Measurements from ENCODE around the gene GPX4. TPM values are rescaled to one million over a fixed set of nuclear protein-coding genes. Genes with fewer than 3 reads are reported as not detected.

GPX4 gene
- polyA plus RNA-seq, 1 of the 3 experiments (the other 2 are of a cell fraction), result 925 TPM

DNA sequence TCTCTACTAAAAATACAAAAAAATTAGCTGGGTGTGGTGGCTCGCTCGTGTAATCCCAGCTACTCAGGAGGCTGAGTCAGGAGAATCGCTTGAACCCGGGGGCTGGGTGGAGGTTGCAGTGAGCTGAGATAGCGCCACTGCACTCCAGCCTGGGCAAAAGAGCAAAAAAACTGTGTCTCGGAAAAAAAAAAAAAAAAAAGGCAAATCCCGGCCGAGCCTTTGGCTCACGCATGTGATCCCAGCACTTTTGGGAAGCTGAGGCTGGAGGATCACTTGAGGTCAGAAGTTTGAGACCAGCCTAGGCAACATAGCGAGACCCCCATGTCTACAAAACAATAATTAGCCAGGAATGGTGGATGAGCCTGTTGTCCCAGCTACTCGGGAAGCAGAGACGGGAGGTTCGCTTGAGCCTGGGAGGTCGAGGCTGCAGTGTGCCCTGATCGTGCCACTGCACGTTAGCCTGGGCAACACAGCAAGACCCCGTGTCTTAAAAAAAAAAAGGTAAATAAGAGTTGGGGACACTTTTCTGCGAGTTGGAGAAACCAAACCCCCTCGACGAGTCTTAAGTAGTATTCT lies 574 bp upstream of the GPX4 start (continued):
- TF ChIP-seq, protein P1, sequence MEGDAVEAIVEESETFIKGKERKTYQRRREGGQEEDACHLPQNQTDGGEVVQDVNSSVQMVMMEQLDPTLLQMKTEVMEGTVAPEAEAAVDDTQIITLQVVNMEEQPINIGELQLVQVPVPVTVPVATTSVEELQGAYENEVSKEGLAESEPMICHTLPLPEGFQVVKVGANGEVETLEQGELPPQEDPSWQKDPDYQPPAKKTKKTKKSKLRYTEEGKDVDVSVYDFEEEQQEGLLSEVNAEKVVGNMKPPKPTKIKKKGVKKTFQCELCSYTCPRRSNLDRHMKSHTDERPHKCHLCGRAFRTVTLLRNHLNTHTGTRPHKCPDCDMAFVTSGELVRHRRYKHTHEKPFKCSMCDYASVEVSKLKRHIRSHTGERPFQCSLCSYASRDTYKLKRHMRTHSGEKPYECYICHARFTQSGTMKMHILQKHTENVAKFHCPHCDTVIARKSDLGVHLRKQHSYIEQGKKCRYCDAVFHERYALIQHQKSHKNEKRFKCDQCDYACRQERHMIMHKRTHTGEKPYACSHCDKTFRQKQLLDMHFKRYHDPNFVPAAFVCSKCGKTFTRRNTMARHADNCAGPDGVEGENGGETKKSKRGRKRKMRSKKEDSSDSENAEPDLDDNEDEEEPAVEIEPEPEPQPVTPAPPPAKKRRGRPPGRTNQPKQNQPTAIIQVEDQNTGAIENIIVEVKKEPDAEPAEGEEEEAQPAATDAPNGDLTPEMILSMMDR (IDR thresholded peaks at IDR 0.05), result no peak
- TF ChIP-seq, protein P2, sequence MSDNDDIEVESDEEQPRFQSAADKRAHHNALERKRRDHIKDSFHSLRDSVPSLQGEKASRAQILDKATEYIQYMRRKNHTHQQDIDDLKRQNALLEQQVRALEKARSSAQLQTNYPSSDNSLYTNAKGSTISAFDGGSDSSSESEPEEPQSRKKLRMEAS (IDR thresholded peaks at IDR 0.05; ENCODE audit: low read depth), result no peak
- TF ChIP-seq NFIC (IDR thresholded peaks at IDR 0.05; ENCODE audit: borderline replicate concordance) (no peak), MXI1 (IDR thresholded peaks at IDR 0.05; ENCODE audit: low read depth, low read length) (no peak), GATA2 (CRISPR knock-in tag; IDR thresholded peaks at IDR 0.05) (no peak), TAF1 (IDR thresholded peaks at IDR 0.05; ENCODE audit: borderline replicate concordance, low read depth, low read length) (no peak)

DNA sequence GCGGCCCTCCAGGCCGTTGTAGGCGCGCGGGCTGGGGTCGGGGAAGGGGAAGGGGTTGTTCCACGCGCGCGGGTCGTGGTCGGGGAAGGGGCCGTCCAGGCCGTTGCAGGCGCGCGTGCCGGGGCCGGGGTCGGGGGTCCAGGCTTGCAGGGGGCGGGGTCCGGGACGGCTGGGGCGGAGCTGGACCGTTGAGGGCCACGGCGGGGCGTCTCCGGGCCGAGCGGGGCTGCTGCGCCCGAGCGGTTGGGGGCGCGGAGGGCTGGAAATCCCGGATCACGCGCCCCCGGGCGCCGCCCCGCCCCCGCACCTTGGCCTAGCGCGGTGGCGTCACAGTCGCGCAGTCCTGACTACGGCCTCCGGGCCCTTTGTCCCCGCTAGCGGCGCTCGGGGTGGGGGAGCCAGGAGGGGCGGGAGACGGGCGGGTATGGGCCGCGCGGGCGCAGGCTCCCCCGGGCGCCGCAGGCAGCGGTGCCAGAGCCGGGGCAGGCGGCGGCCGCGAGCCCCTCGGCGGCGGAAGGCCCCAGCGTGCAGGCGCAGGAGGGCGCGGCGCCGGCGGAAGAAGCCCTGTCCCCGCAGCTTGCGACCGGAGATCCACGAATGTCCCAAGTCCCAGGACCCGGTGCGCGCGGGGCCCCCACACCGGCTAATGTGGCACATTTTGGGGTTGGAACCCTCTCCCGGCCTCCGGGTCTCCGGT lies 665 bp downstream of the GPX4 start:
- Histone ChIP-seq H3K9ac (peak overlapping the region; percentile 91), H4K20me1 (ENCODE audit: insufficient read depth) (peaks cover 21% of the 10 kb centered on the region; the same call in 1 of the 2 replicates), H3K4me1 (ENCODE audit: control insufficient read depth in 1 of 2, insufficient read depth in 2 of 2, low read depth in 1 of 2, low read length in 1 of 2) (peaks cover 21 to 22% of the 10 kb centered on the region in 2 experiments; a peak in 3 of 4 replicates), H2AFZ (ENCODE audit: low read depth) (no peak overlapping the region), H3K36me3 (replicated peaks in 1 of 2; ENCODE audit: control insufficient read depth in 1 of 2, insufficient read depth in 2 of 2, low read length in 1 of 2) (peaks cover 0 to 28% of the 10 kb centered on the region in 2 experiments), H3K27me3 (ENCODE audit: insufficient read depth) (no peaks in the 10 kb centered on the region), H3K9me3 (no peaks in the 10 kb centered on the region), H3K9me2 (no peaks in the 10 kb centered on the region), H3K4me3 (ENCODE audit: low read depth in 2 of 2, low read length in 1 of 2) (peak overlapping the region; percentile 80 to 81), H3K79me2 (ENCODE audit: insufficient read depth) (peaks cover 18% of the 10 kb centered on the region; the same call in 1 of the 2 replicates), H3K4me2 (peak overlapping the region; percentile 98), H3K27ac (ENCODE audit: low read depth in 2 of 2, low read length in 1 of 2) (peak overlapping the region; percentile 85 to 87), H3F3A (replicated peaks; ENCODE audit: insufficient read depth) (peaks cover 38% of the 10 kb centered on the region)
- TF ChIP-seq YY1 (IDR thresholded peaks at IDR 0.05; ENCODE audit: low read depth), result no peak
- TF ChIP-seq, protein P1 (IDR thresholded peaks at IDR 0.05), result no peak
- no peak for TF ChIP-seq TCF12 (IDR thresholded peaks at IDR 0.05)
- TF ChIP-seq, protein P3, sequence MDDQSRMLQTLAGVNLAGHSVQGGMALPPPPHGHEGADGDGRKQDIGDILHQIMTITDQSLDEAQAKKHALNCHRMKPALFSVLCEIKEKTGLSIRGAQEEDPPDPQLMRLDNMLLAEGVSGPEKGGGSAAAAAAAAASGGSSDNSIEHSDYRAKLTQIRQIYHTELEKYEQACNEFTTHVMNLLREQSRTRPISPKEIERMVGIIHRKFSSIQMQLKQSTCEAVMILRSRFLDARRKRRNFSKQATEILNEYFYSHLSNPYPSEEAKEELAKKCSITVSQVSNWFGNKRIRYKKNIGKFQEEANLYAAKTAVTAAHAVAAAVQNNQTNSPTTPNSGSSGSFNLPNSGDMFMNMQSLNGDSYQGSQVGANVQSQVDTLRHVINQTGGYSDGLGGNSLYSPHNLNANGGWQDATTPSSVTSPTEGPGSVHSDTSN (IDR thresholded peaks at IDR 0.05), result no peak
- TF ChIP-seq, protein P4, sequence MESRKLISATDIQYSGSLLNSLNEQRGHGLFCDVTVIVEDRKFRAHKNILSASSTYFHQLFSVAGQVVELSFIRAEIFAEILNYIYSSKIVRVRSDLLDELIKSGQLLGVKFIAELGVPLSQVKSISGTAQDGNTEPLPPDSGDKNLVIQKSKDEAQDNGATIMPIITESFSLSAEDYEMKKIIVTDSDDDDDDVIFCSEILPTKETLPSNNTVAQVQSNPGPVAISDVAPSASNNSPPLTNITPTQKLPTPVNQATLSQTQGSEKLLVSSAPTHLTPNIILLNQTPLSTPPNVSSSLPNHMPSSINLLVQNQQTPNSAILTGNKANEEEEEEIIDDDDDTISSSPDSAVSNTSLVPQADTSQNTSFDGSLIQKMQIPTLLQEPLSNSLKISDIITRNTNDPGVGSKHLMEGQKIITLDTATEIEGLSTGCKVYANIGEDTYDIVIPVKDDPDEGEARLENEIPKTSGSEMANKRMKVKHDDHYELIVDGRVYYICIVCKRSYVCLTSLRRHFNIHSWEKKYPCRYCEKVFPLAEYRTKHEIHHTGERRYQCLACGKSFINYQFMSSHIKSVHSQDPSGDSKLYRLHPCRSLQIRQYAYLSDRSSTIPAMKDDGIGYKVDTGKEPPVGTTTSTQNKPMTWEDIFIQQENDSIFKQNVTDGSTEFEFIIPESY (IDR thresholded peaks at IDR 0.05; ENCODE audit: borderline replicate concordance, low read depth), result 0 out of 2 replicates have a peak, but pooled peaks have one; percentile 10
- no peak for TF ChIP-seq SMC3 (IDR thresholded peaks at IDR 0.05; ENCODE audit: low read depth, low read length)
- peak; percentile 92 for DNase-seq
- 0% methylated on average over 6 of the region's 93 CpGs for WGBS (ENCODE audit: low lambda C conversion rate)
- ChIA-PET CTCF (interaction anchor here (0.8 to 4.4 kb wide), 8 partner anchors 9 to 169 kb away, joined by 3 to 44 read pairs (median 4); partner anchors contain the start of gene ABCA7), POLR2A (interaction anchor here (0.8 to 2.6 kb wide), 6 partner anchors 9 to 99 kb away, joined by 3 to 15 read pairs (median 4); no protein-coding TSS in a partner anchor)
